Measurements from ENCODE around the gene STRA8. TPM values are rescaled to one million over a fixed set of nuclear protein-coding genes. Genes with fewer than 3 reads are reported as not detected.
"Not testable (repeated sequence)": the region's sequence is repeated elsewhere in the genome, so short reads cannot be mapped to it uniquely, and the experiment has no call there.

Gene STRA8
- total RNA-seq, 1 experiment from 2014 or later, result not detected

- DNase-seq, result no peak
- Histone ChIP-seq H3K4me1 (replicated peaks; ENCODE audit: insufficient read depth) (no peaks in the 10 kb centered on the region), H3K27me3 (ENCODE audit: insufficient read depth, low read depth) (no peaks in the 10 kb centered on the region), H3F3A (ENCODE audit: insufficient read depth, low read depth) (no peaks in the 10 kb centered on the region), H3K27ac (no peak overlapping the region), H3K36me3 (ENCODE audit: low read depth) (no peaks in the 10 kb centered on the region), H2AFZ (no peak overlapping the region), H3K9me3 (ENCODE audit: insufficient read depth, low read depth) (no peaks in the 10 kb centered on the region), H3K4me3 (no peak overlapping the region), H4K20me1 (ENCODE audit: insufficient read depth) (no peaks in the 10 kb centered on the region), H3K79me2 (ENCODE audit: low read depth) (no peaks in the 10 kb centered on the region), H3K9me2 (ENCODE audit: insufficient read depth) (no peaks in the 10 kb centered on the region), H3K4me2 (no peak overlapping the region)
- intact Hi-C loops (cut with micrococcal nuclease; ENCODE audit: unreplicated experiment), result no loop called here
- TF ChIP-seq, protein P1, sequence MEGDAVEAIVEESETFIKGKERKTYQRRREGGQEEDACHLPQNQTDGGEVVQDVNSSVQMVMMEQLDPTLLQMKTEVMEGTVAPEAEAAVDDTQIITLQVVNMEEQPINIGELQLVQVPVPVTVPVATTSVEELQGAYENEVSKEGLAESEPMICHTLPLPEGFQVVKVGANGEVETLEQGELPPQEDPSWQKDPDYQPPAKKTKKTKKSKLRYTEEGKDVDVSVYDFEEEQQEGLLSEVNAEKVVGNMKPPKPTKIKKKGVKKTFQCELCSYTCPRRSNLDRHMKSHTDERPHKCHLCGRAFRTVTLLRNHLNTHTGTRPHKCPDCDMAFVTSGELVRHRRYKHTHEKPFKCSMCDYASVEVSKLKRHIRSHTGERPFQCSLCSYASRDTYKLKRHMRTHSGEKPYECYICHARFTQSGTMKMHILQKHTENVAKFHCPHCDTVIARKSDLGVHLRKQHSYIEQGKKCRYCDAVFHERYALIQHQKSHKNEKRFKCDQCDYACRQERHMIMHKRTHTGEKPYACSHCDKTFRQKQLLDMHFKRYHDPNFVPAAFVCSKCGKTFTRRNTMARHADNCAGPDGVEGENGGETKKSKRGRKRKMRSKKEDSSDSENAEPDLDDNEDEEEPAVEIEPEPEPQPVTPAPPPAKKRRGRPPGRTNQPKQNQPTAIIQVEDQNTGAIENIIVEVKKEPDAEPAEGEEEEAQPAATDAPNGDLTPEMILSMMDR (conservative IDR thresholded peaks at IDR 0.05), result 0 out of 2 replicates have a peak, but pooled peaks have one; percentile 34
- TF ChIP-seq EZH2 (IDR thresholded peaks at IDR 0.05; ENCODE audit: low read depth), result no peak
- CTCF ChIA-PET, result no interaction called here
- POLR2A ChIA-PET (ENCODE audit: unreplicated experiment), result no interaction called here
- BruUV-seq (replicated peaks), result no TSS peak
These were observed 918 bp upstream of the STRA8 start for GRCh38 chr7:135232720-135233119.

- H3K36me3 ChIP-seq (ENCODE audit: low read depth); CTCF ChIA-PET; DNase-seq; H3K9me3 ChIP-seq (ENCODE audit: insufficient read depth, low read depth); H3K79me2 ChIP-seq (ENCODE audit: low read depth); BruUV-seq (replicated peaks); H3K4me2 ChIP-seq; H2AFZ ChIP-seq; POLR2A ChIA-PET (ENCODE audit: unreplicated experiment); H3K4me3 ChIP-seq; H3K4me1 ChIP-seq (replicated peaks; ENCODE audit: insufficient read depth); H3K27me3 ChIP-seq (ENCODE audit: insufficient read depth, low read depth); H3K9me2 ChIP-seq (ENCODE audit: insufficient read depth); H3F3A ChIP-seq (ENCODE audit: insufficient read depth, low read depth); H4K20me1 ChIP-seq (ENCODE audit: insufficient read depth); H3K27ac ChIP-seq; intact Hi-C loops (cut with micrococcal nuclease; ENCODE audit: unreplicated experiment): not testable (repeated sequence)
These were observed 457 bp downstream of the STRA8 start for GRCh38 chr7:135234095-135234494.

DNA sequence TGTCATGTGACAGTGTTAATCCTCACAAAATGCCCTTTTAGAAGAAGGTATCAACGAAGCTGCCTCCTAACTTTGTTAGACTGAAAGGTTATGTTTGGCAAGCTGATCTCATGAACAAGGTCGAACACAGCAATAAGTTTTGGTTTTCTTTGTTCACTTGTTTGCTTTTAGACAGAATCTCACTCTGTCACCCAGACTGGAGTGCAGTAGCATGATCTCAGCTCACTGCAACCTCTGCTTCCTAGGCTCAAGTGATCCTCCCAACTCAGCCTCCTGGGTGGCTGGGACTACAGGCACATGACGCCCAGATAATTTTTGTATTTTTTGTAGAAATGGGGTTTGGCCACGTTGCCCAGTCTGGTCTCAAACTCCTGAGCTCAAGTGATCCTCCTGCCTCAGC, 1.1 kb downstream of the STRA8 start:
- no peak overlapping the region for H3K27ac ChIP-seq
- no TSS peak for BruUV-seq (replicated peaks)
- no peak for DNase-seq
- H3K9me3 ChIP-seq (ENCODE audit: insufficient read depth, low read depth), result no peaks in the 10 kb centered on the region
- H3K4me1 ChIP-seq (replicated peaks; ENCODE audit: insufficient read depth), result no peaks in the 10 kb centered on the region
- no peaks in the 10 kb centered on the region for H3F3A ChIP-seq (ENCODE audit: insufficient read depth, low read depth)
- no peaks in the 10 kb centered on the region for H4K20me1 ChIP-seq (ENCODE audit: insufficient read depth)
- H3K36me3 ChIP-seq (ENCODE audit: low read depth), result no peaks in the 10 kb centered on the region
- POLR2A ChIA-PET (ENCODE audit: unreplicated experiment), result no interaction called here
- no peak overlapping the region for H2AFZ ChIP-seq
- no peak overlapping the region for H3K4me2 ChIP-seq
- H3K27me3 ChIP-seq (ENCODE audit: insufficient read depth, low read depth), result no peaks in the 10 kb centered on the region
- no peaks in the 10 kb centered on the region for H3K9me2 ChIP-seq (ENCODE audit: insufficient read depth)
- intact Hi-C loops (cut with micrococcal nuclease; ENCODE audit: unreplicated experiment), result loop anchor here (5.0 kb wide), 1 partner anchor 1478 kb away; no protein-coding TSS in a partner anchor
- CTCF ChIA-PET, result interaction anchor here (0.6 kb wide), 2 partner anchors 19 to 259 kb away, joined by 4 to 5 read pairs; no protein-coding TSS in a partner anchor
- H3K79me2 ChIP-seq (ENCODE audit: low read depth), result no peaks in the 10 kb centered on the region
- no peak overlapping the region for H3K4me3 ChIP-seq
- TF ChIP-seq, protein P1 (conservative IDR thresholded peaks at IDR 0.05), result no peak
- no peak for TF ChIP-seq EZH2 (IDR thresholded peaks at IDR 0.05; ENCODE audit: low read depth)

DNA sequence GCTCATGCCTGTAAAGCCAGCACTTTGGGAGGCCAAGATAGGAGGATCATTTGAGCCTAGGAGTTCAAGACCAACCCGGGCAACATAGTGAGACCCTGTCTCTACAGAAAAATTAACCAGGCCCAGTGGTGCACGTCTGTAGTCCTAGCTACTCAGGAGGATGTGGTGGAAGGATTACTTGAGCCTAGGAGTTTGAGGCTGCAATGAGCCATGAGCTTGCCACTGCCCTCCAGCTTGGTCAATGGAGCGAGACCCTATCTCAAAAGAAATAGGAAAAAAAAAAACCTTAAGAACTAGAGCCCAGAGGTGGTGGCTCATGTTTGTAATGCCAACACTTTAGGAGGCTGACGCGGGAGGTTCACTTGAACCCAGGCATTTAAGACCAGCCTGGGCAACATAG, 2.2 kb downstream of the STRA8 start:
- intact Hi-C loops (cut with micrococcal nuclease; ENCODE audit: unreplicated experiment), result loop anchor here (5.0 kb wide), 1 partner anchor 1476 kb away; no protein-coding TSS in a partner anchor
- BruUV-seq (replicated peaks), result no TSS peak
- Histone ChIP-seq H3K79me2 (ENCODE audit: low read depth) (no peaks in the 10 kb centered on the region), H3K27me3 (ENCODE audit: insufficient read depth, low read depth) (no peaks in the 10 kb centered on the region), H3F3A (ENCODE audit: insufficient read depth, low read depth) (no peaks in the 10 kb centered on the region), H3K4me2 (no peak overlapping the region), H2AFZ (no peak overlapping the region), H4K20me1 (ENCODE audit: insufficient read depth) (no peaks in the 10 kb centered on the region), H3K4me3 (no peak overlapping the region), H3K9me2 (ENCODE audit: insufficient read depth) (no peaks in the 10 kb centered on the region), H3K36me3 (ENCODE audit: low read depth) (no peaks in the 10 kb centered on the region), H3K4me1 (replicated peaks; ENCODE audit: insufficient read depth) (no peaks in the 10 kb centered on the region), H3K27ac (no peak overlapping the region), H3K9me3 (ENCODE audit: insufficient read depth, low read depth) (no peaks in the 10 kb centered on the region)
- no peak for TF ChIP-seq EZH2 (IDR thresholded peaks at IDR 0.05; ENCODE audit: low read depth)
- TF ChIP-seq, protein P1 (conservative IDR thresholded peaks at IDR 0.05), result no peak
- CTCF ChIA-PET, result no interaction called here
- no peak for DNase-seq
- POLR2A ChIA-PET (ENCODE audit: unreplicated experiment), result no interaction called here

All from PC-9 (cell line).